Measurements from ENCODE around the gene PGA4.

DNA sequence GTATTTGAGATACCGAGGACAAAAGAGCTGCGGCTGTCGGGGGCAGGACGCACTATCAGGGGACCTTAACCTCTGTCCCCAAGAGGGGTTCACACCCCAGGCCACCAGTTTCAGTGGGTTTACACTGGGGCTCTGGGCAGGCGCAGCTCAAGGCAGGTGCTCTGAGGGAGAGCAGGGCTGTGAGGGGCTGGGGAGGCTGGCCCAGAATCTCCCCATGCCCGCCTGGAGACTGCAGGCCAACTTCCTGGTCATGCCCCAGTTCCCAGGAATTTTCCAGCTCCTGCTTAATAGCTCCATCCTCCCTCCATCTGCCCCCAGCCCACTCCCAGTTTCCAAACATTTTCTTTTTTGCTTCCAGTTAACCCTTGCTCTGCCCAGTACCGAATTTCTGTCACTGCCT is 26.4 kb upstream of the PGA4 start:
- TF ChIP-seq CREB3 (tag; conservative IDR thresholded peaks at IDR 0.05; ENCODE audit: low read depth) = no peak
- no peak for TF ChIP-seq U2AF2 (optimal IDR thresholded peaks at IDR 0.05; ENCODE audit: low read depth, low read length)
- TF ChIP-seq POLR2A (conservative IDR thresholded peaks at IDR 0.05) = no peak

Data from K562 (cell line).